Panc1 (cell line): ENCODE results near the gene RPS15. TPM values are rescaled to one million over a fixed set of nuclear protein-coding genes. Genes with fewer than 3 reads are reported as not detected.

Experiments used
- ATAC-seq: fragments of 200-7000 bp; cut with Tn5 transposase; 2 replicates; pipeline ENCODE4 v1.9.1; 2020; ENCODE audit warnings: mild to moderate bottlenecking, moderate library complexity
- BruUV-seq: library from RNA; stranded (reverse); fragments of 400-500 nt; replicated peaks from 2 replicates; lab custom pipeline; 2021; lab: Mats Ljungman, UMichigan
- CTCF ChIA-PET: fragments of 300-600 bp; sonication (Branson Sonifier 250); formaldehyde crosslinking; loops from one replicate; lab custom pipeline; 2022; ENCODE audit warnings: antibody characterized with exemption; lab: Charles Lee
- POLR2A ChIA-PET: fragments of 300-600 bp; sonication (Branson Sonifier 250); formaldehyde crosslinking; loops from one replicate; lab custom pipeline; 2022; ENCODE audit warnings: antibody characterized with exemption; lab: Charles Lee
- DNase-seq: peaks from one replicate; pipeline ENCODE4 v3.0.0-alpha.2; 2010; ENCODE audit warnings: low read depth, low spot score
- H3K27ac ChIP-seq: 2 replicates; pipeline ENCODE4 v1.5.1; 2011; ENCODE audit warnings: mild to moderate bottlenecking, low read length, inconsistent platforms
- H3K27me3 ChIP-seq: fragments of 200-500 bp; sonication (Bioruptor generic); 2 replicates; pipeline ENCODE4 v1.6.0; 2014; ENCODE audit warnings: low read length, inconsistent platforms; ENCODE audit not compliant: control insufficient read depth, insufficient read depth
- H3K36me3 ChIP-seq: fragments of 200-500 bp; sonication (Bioruptor generic); 2 replicates; pipeline ENCODE4 v1.5.1; 2014; ENCODE audit warnings: inconsistent platforms, mild to moderate bottlenecking, low read length, moderate library complexity; ENCODE audit not compliant: control insufficient read depth, insufficient read depth
- H3K4me1 ChIP-seq: 2 replicates; pipeline ENCODE4 v1.5.1; 2011; ENCODE audit warnings: inconsistent platforms, mild to moderate bottlenecking, low read length, moderate library complexity; ENCODE audit not compliant: control insufficient read depth, insufficient read depth
- H3K4me3 ChIP-seq, 2 experiments: 2 replicates each; pipeline ENCODE4 v1.5.1; 2011 to 2012; ENCODE audit warnings: low read depth in 2 of 2, low read length in 2 of 2, mild to moderate bottlenecking in 2 of 2, inconsistent platforms in 1 of 2, moderate library complexity in 1 of 2
- H3K9me3 ChIP-seq: fragments of 200-500 bp; sonication (Bioruptor generic); 2 replicates; pipeline ENCODE4 v1.5.1; 2014; ENCODE audit warnings: low read depth, mild to moderate bottlenecking, inconsistent platforms, low read length, moderate library complexity; ENCODE audit not compliant: control insufficient read depth, insufficient read depth
- CTCF ChIP-seq: fragments of 450-650 bp; IDR thresholded peaks from 2 replicates; pipeline ENCODE4 v1.5.1; 2017; ENCODE audit warnings: mild to moderate bottlenecking
- POLR2AphosphoS5 ChIP-seq: IDR thresholded peaks from 2 replicates; pipeline ENCODE4 v1.6.1; 2012; ENCODE audit warnings: mild to moderate bottlenecking, low read depth, low read length, moderate library complexity
- REST ChIP-seq, 2 experiments: IDR thresholded peaks; 2 replicates each; pipeline ENCODE4 v1.6.1; 2011 to 2012; ENCODE audit warnings: low read depth in 2 of 2, control low read depth in 1 of 2, low read length in 1 of 2, mild to moderate bottlenecking in 1 of 2, moderate library complexity in 1 of 2; ENCODE audit not compliant: insufficient read depth in 1 of 2
- SIN3A ChIP-seq: IDR thresholded peaks from 2 replicates; pipeline ENCODE4 v1.6.1; 2012; ENCODE audit warnings: low read depth, mild to moderate bottlenecking, low read length, moderate library complexity, borderline replicate concordance; ENCODE audit not compliant: insufficient read depth
- TCF7L2 ChIP-seq: IDR thresholded peaks from 2 replicates; pipeline ENCODE4 v1.6.1; 2011; ENCODE audit warnings: mild to moderate bottlenecking, low read depth, low read length, inconsistent platforms
- in situ Hi-C: cut with HindIII; loops from 2 replicates; pipeline ENCODE4 v1.10.0; 2016; ENCODE audit warnings: low sequenced_read_pairs, low pct_unique_long_range_greater_than_20kb
- intact Hi-C: fragments of 100-400 bp; cut with micrococcal nuclease; formaldehyde crosslinking; loops from one replicate; pipeline ENCODE4 v1.10.0; 2022; ENCODE audit not compliant: unreplicated experiment
- total RNA-seq: library from RNA; stranded (reverse); gene quantifications from one replicate; pipeline ENCODE4 v1.2.1, GENCODE V29; 2021; ENCODE audit not compliant: unreplicated experiment

Gene RPS15
- total RNA-seq, 1 experiment from 2014 or later = 1,067 TPM

GRCh38 chr19:1455336-1456120 is 17.3 kb downstream of the RPS15 start:
- TF ChIP-seq TCF7L2 (no peak), REST (IDR thresholded peaks at IDR 0.05; ENCODE audit: insufficient read depth in 1 of 2, low read depth in 2 of 2, low read length in 1 of 2) (no peak), POLR2AphosphoS5 (no peak), CTCF (no peak)
- DNase-seq = peak; percentile 43
- no peaks in the 10 kb centered on the region for H3K27me3 ChIP-seq
- H3K9me3 ChIP-seq = no peaks in the 10 kb centered on the region
- intact Hi-C loops (no loop called here), in situ Hi-C loops (no loop called here)
- peak; percentile 49 for ATAC-seq
- no TSS peak for BruUV-seq
- no peak overlapping the region for H3K27ac ChIP-seq
- H3K4me1 ChIP-seq = no peaks in the 10 kb centered on the region; the same call in 1 of the 2 replicates
- H3K4me3 ChIP-seq = no peak overlapping the region
- no peaks in the 10 kb centered on the region for H3K36me3 ChIP-seq
- POLR2A ChIA-PET = interaction anchor here (0.8 kb wide), 1 partner anchor 195 kb away, joined by 3 read pairs; no protein-coding TSS in a partner anchor
- CTCF ChIA-PET = no interaction called here

GRCh38 chr19:1456121-1456900 is 18.1 kb downstream of the RPS15 start:
- in situ Hi-C loops = no loop called here
- Histone ChIP-seq H3K4me1 (no peaks in the 10 kb centered on the region; the same call in 1 of the 2 replicates), H3K27ac (no peak overlapping the region), H3K4me3 (no peak overlapping the region), H3K27me3 (no peaks in the 10 kb centered on the region), H3K9me3 (no peaks in the 10 kb centered on the region), H3K36me3 (no peaks in the 10 kb centered on the region)
- CTCF ChIA-PET = no interaction called here
- intact Hi-C loops = no loop called here
- no TSS peak for BruUV-seq
- TF ChIP-seq CTCF = no peak
- no peak for TF ChIP-seq TCF7L2
- TF ChIP-seq REST (IDR thresholded peaks at IDR 0.05; ENCODE audit: insufficient read depth in 1 of 2, low read depth in 2 of 2, low read length in 1 of 2) = no peak
- no peak for TF ChIP-seq POLR2AphosphoS5
- TF ChIP-seq SIN3A = no peak
- POLR2A ChIA-PET = no interaction called here
- DNase-seq (no peak), ATAC-seq (no peak)
